Stimulated activated CD4-positive, alpha-beta T cell treated with anti-CD3 and anti-CD28 coated beads, Interleukin-4, amount 100 ng/mL, for 24 hours (primary cell): ENCODE results near the gene LNP1.
"Not testable (repeated sequence)": the region's sequence is repeated elsewhere in the genome, so short reads cannot be mapped to it uniquely, and the experiment has no call there.

Experiments
- DNase-seq: peaks from one replicate; pipeline ENCODE4 v3.0.0-alpha.2; 2020

LNP1 gene

DNA sequence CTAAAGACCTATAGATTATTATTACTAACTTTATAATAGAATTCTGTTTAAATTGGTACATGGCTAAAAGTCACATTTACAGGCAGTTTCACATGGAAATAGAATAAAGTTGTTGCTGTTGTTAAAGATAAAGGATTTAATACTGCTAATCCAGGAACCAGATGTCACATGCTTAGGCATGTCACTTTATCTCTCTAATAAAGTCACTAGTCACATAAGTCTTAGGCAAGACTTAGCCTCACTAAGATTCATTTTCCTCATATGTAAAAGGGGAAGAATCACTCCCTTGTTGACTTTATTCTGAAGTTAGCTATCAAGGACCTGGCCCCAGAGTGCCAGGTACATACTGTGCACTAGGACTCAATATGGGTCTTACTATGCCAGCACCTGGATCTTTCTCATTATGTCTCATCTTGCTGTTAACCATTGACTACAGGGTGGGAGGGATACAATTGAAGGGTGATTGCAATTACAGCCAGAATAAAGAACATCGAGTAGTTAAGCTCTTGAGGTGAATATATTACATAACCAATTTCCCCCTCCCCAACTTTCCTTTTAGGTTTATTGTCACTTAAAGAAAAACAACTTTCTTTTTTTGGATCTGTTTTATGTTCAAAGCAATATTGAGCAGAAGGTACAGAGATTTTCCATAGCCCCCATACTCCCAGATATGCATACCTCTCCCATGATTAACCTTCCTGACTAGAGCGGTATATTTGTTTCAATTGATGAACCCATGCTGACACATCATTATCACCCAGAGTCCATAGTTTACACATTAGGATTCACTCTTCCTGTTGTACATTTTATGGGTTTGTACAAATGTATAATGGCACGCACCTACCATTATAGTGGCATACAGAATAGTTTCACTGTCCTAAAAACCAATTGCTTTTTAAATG lies 36.6 kb downstream of the LNP1 start:
- DNase-seq: no peak

DNA sequence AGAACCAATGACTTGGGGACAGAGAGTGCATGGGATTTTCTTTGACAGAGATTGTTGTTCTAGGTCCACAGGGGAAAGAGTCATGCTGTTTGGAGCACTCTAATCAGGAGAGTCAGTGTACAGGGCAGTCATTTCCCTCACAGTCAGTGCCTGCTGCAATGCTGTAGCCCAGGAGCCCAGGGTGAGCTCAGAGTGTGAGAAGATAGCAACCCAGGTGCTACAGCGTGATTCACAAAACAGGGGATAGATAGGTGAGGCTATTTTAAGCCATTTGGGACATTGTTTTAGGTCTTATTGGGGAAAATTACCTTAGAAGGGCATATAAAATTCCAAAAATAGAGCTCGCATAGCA lies 37.3 kb downstream of the LNP1 start:
- DNase-seq: no peak

DNA sequence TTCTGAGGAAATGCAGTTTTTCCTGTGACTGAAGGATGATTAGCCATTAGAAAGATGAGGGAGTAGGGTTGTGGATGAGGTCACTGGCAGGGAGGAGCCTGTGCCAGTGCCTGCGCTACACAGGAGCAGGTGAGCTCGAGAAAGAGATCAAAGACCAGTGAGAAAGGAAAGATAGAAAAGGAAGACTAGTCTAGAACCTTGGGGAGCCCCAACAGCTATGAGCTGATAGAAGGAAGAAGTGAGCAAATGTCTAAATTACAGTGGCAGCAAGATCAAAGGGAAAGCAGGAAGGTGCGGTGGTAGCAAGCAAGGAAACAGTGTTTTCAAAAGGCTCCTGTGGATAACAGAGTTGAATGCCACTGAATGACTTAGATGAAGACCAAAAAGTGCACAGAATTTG lies 39.6 kb downstream of the LNP1 start:
- DNase-seq: no peak

DNA sequence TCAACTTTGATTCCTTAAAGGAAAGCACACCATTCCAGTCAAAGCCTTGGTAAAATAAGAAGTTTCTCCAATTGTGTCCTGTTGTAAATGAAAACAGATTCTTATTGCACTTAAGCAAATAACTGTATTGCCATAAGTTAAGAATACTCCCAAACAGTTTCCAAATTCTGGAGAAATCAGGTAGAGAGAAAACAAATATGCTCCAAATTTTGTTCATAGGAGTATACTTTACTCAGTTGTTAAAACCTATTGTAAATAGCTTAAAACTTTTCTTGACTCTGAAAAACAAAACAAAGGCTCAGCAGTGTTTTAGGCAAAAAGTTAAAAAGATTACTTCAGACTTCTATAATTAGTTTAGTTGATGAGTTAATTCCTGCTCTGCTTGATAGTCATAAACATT lies 42.4 kb downstream of the LNP1 start:
- no peak for DNase-seq

DNA sequence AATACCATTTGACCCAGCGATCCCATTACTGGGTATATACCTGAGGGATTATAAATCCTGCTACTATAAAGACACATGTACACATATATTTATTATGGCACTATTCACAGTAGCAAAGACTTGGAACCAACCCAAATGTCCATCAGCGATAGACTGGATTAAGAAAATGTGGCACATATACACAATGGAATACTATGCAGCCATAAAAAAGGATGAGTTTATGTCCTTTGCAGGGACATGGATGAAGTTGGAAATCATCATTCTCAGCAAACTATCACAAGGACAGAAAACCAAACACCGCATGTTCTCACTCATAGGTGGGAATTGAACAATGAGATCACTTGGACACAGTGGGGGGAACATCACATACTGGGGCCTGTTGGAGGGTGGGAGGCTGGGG lies 45.7 kb downstream of the LNP1 start:
- DNase-seq: not testable (repeated sequence)

DNA sequence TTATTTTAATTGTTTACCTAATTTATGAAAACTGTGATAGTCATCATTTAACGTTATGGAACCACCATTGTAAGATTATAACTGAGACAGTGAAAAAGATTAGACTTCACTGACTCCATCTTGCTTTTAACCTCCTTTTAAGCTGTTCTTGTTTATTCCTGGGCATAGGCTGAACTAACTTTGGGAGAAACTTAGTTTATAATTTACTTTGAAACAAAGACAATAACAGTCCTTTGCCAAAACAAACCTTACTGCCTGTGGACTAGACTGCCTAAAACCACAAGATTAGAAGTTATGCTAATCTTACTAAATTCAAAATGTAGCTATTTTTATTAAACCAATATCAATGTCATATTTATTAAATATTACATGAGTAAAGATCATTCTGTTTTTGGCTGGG lies 46.7 kb downstream of the LNP1 start:
- no peak for DNase-seq

DNA sequence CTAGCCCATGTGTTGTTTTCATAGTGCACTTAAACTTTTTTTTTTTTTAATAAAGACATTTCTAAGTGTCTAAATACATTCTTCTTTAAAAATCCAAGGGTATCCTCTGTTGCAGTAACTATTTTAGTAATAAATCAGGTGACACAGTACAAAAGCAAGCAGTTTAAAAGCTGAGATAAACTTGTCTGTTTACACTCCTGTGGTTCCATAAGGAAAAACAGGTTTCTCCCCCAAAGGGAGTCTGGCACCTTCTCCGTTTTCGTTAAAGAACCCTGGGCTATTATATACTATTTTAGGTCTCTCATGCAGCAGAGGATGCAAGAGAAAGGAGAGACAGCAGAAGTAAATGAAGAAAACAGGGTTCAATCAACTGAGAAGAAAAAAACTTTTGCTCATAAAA lies 47.9 kb downstream of the LNP1 start:
- DNase-seq: no peak

DNA sequence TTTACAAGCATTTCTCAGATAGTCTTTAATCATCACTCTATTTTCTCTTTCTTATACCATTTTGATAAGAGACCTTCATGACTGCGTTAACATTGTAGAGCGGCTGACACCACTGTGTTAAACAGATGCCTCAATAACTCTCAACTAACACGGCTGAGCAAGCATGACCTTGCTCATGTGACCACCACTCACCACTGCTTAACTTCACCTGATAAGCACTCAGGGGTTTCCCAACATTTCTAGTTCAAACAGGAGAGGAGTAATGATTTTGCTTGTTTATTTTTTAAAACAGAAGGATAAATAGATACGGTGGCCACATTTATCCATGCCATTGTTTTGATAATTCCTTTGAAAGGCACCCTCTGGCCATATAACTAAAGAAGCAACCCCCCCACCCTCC lies 53.3 kb downstream of the LNP1 start:
- DNase-seq: no peak

DNA sequence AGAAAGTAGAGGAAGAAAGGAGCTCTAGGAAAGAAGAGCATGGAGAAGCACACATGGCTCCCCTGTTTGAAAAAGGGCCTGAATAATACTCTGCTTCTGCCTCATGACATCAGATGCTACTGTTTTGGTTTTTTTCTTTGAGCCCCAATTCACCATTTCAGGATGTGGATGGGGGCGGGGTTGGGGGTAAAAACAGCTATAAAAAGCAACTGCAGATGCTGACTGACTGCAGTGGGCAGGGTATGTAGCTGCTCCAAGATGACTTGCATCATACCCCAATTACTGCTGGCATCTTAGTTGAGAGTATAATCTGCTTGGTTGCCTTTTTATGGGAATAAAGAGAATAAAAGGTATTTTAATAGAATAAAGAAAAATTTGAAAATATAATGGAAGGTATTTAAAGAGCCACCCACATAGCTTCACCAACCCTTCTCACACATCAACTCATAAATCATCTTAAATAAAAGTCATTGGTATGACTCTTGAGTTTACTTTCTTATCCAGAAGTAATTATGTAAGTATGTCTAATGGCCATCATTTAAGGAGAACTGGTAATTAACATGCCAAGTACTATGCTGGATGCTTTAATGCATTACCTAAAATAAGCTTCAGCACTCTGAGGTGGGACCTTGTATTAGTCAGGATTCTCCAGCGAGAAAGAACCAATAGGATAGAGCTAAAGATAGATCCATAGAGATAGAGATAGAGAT lies 54.7 kb downstream of the LNP1 start:
- DNase-seq: no peak

DNA sequence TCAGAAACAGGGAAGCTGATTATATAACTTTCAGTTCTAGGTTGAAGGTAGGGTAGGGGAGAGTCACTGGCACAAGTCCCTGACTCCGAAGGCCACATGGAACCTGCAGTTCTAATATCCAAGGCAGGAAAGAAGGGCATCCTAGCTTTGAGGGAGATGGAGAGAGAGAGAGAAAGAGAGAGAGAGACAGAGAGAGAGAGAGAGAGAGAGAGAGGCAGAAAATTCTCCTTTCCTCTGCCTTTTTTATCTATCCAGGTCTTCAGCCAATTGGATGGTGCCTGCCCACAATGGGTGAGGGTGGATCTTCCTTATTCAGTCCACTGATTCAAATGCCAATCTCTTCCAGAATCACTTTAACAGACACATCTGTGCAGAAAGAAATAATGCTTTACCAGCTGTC lies 55.4 kb downstream of the LNP1 start:
- DNase-seq: no peak

DNA sequence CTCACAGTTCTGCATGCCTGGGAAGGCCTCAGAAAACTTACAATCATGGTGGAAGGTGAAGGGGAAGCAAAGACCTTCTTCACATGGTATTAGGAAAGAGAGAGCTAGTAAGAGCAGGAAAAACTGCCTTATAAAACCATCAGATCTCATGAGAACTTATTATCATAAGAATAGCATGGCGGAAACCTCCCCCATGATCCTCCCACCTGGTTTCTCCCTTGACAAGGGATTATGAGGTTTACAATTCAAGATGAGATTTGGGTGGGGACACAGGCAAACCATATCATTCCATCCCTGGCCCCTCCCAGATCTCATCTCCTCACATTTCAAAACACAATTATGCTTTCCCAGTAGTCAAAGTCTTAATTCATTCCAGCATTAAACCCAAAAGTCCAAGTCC lies 56.5 kb downstream of the LNP1 start:
- no peak for DNase-seq

DNA sequence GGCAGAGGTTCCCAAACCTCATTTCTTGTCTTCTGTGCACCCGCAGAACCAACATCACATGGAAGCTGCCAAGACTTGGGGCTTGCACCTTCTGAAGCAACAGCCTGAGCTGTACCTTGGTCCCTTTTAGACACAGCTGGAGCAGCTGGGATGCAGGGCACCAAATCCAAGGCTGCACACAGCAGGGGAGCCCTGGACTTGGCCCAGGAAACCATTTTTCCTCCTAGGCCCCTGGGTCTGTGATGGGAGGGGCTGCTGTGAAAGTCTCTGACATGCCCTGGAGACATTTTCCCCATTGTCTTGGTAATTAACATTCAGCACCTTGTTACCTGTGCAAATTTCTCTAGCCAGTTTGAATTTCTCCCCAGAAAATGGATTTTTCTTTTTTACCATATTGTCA lies 57.5 kb downstream of the LNP1 start:
- DNase-seq: no peak

DNA sequence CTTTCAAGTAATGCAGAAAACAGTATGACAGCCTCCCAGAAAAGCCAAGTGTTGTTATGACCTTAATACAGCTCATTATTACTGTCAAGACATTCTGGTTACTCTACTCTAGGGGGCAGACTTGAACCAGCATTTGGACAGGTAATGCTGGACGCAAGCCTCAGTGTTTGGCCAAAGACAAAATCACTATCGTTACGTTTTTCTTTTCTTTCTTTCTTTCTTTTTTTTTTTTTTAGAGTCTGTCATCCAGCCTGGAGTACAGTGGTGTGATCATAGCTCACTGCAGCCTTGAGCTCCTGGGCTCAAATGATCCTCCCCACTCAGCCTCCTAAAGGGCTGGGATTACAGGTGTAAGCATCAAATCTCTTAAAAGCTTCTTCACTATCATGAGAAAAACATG lies 61.7 kb downstream of the LNP1 start:
- DNase-seq: no peak

DNA sequence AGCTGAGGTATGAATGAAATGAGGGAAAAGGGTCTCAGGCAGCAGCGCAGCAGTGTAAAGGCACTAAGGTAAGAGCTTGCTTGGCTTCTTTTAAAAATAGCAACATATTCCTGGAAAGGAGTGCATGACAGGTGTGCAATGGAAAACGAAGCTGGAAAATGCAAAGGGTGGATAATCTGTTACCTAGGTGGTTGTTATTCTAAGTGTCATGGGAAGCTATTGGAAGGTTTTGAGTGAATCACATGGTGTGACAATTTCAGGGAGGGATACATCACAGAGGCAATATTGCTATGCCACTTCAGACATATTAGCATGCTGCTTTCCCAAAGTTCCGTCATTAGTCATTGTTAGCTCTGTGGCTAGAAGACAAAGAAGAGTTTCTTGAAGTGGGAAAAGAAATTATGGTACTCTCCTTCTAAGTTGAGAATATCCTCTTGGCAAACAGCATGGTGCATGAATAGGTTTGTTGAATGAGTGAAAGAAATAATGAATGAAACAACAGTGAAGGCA lies 62.4 kb downstream of the LNP1 start:
- no peak for DNase-seq

DNA sequence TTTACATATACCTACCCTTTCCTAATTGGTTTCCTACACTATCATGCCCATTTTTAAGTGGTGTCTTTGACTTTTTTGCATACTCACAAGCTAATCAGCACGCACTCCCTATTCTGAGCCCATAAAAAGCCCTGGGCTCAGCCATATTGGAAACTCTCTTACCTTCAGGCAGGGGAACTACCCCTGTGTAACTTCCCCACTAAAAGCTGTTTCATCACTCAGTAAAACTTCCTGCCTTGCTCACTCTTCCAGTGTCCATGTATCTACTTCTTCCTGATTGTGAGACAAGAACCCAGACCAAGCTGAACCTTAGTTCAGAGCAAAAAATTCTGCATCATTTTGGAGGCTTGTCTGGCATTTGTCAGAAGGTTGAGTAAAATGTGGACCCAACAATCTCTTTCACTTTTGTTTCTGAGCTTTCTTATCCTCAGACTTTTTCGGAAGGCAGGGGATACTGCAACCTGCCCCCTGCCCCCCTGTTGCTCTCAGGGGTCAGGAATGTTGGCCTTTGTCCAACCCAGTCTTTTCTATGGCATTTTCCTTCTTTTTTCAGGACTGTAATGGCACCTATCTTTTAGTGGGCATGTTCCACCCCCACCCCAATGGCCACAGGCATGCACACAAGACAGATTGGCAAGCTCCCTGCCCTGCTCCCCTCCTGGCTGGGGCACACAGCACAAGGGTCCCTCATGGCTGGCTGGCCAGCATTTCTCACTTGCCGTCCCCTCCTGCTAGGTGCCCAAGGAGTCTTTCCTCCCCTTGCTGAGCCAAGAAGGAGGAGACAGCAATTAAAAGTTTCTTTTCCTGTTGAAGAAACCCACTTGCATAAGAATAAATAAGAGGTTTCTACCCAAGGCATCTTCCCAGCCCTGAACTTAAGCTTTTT lies 64.8 kb downstream of the LNP1 start:
- no peak for DNase-seq

DNA sequence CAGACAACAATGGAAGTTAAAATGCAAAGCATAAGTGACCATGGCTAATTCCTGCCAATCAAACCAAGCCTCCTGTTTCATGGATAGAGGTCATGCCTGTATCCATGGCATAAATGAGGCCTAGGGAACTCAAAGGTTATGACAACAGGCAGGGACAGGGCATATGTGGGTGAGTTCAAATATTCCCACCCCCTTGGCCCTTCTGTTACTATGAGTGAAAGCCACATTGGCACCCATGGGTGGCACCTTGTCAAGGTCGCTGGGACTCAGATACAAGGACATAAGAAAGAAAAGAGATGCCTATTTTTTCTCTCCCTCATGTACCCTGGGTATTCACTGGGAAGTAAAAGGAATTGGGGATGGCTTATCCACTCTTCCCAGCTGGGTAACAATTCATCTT lies 65.8 kb downstream of the LNP1 start:
- DNase-seq: no peak

DNA sequence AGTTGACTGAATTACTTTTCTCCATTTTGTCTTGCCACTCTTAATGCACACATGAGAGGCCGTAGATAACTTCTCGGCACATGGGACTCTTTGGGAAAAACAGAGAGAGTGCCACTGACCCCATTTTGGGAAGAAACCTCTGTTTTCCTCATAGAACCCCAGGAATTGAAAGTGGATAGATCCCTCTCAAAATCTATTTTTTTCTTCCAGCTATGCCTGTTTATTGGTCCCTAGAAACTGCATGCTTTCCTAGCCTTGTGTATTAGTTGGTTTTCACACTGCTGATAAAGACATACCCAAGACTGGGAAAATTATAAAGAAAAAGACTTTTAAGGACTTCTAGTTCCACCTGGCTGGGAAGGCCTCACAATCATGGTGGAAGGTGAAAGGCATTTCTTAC lies 67.3 kb downstream of the LNP1 start:
- DNase-seq: no peak

DNA sequence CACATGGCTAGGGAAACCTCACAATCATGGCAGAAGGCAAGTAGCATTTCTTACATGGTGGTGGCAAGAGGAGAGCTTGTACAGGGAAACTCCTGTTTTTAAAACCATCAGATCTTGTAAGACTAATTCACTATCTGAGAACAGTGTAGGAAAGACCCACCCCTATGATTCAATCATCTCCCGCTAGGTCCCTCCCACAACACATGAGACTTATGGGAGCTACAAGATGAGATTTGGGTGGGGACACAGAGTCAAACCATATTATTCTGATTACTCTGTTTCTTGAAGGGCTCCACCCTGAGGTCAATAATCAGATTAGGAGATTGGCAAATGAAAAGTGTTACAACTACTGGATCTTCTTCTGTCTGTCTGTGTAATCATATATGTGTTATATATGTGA lies 69.6 kb downstream of the LNP1 start:
- no peak for DNase-seq

DNA sequence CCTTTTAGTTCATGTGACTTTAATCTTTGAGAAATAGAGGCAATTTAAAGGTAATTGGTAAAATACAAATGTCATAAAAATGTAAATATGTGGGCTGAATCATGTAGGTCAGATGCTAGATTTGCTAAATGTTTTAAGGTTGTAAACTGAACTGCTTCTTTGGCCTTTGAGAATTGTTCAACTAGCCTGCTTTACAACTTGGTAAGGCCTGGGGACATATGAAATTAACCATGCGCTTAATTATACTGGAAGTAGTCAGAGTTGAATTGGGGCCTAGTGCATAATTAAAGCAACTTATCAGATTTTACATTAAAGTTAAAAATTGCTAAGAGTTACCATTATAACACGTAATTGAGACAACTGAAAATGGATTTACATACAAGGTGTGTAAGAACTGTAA lies 70.1 kb downstream of the LNP1 start:
- no peak for DNase-seq

DNA sequence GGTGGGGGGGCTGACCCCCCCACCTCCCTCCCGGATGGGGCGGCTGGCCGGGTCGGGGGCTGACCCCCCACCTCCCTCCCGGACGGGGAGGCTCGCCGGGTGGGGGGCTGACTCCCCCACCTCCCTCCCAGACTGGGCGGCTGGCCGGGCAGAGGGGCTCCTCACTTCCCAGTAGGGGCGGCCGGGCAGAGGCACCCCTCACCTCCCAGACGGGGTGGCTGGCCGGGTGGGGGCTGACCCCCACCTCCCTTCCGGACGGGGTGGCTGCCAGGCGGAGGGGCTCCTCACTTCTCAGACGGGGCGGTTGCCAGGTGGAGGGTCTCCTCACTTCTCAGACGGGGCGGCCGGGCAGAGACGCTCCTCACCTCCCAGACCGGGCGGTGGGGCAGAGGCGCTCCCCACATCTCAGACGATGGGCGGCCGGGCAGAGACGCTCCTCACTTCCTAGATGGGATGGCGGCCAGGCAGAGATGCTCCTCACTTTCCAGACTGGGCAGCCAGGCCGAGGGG lies 76.6 kb downstream of the LNP1 start:
- not testable (repeated sequence) for DNase-seq

DNA sequence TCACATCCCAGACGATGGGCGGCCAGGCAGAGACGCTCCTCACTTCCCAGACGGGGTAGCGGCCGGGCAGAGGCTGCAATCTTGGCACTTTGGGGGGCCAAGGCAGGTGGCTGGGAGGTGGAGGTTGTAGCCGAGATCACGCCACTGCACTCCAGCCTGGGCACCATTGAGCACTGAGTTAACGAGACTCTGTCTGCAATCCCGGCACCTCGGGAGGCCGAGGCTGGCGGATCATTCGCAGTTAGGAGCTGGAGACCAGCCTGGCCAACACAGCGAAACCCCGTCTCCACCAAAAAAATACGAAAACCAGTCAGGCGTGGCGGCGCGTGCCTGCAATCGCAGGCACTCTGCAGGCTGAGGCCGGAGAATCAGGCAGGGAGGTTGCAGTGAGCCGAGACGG lies 77.2 kb downstream of the LNP1 start:
- not testable (repeated sequence) for DNase-seq

DNA sequence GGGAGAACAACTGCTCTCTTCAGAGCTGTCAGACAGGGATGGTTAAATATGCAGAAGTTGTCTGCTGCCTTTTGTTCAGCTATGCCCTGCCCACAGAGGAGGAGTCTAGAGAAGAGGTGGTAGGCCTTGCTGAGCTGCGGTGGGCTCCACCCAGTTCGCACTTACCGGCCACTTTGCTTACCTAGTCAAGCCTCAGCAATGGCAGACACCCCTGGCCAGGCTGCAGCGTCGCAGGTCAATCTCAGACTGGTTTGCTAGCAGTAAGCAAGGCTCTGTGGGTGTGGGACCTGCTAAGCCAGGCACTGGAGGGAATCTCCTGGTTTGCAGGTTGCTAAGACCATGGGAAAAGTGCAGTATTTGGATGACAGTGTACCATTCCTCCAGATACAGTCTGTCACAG lies 78.7 kb downstream of the LNP1 start:
- no peak for DNase-seq

DNA sequence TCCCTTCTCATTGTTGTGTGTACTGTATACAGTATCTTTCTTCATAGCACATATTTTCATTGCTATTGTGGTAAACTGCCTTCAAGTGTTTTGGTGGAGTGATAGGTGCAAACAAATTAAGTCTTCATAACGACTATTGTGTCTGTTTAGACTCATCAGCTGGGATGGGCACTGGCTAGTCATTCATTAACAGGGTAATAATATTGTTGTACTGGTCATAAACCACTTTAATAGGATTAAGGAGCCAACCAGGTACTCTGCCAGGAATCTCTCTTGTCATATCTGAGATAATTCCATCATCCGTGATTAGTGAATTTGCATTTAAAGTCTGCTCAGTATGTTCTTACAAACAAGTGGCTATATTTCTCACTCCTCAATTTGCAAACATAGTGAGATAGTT lies 80.8 kb downstream of the LNP1 start:
- DNase-seq: no peak
